GM12878 (cell line): ENCODE data around the gene CYB5R3. TPM values are rescaled to one million over a fixed set of nuclear protein-coding genes. Genes with fewer than 3 reads are reported as not detected.

ENCODE experiments used
- ATAC-seq: fragments of 200-7000 bp; cut with Tn5 transposase; 3 replicates; pipeline ENCODE4 v1.9.1; 2020; ENCODE audit warnings: mild to moderate bottlenecking, moderate library complexity
- BruUV-seq: library from RNA; stranded (reverse); fragments of 400-500 nt; replicated peaks from 2 replicates; lab custom pipeline; 2021; lab: Mats Ljungman, UMichigan
- CTCF ChIA-PET: fragments of 300-600 bp; sonication (Branson Sonifier 250); formaldehyde crosslinking; extraction: SDS; loops from one replicate; lab custom pipeline; 2021; ENCODE audit warnings: inconsistent platforms; lab: Yijun Ruan, JAX
- POLR2A ChIA-PET: fragments of 350-600 bp; formaldehyde crosslinking; extraction: SDS; loops from one replicate; lab custom pipeline; 2021; ENCODE audit warnings: inconsistent platforms; lab: Charles Lee
- RAD21 ChIA-PET: fragments of 300-600 bp; sonication (Branson Sonifier 250); formaldehyde crosslinking; loops from one replicate; lab custom pipeline; 2023; ENCODE audit warnings: antibody characterized with exemption; ENCODE audit not compliant: unreplicated experiment; lab: Charles Lee
- SMC1A ChIA-PET: fragments of 300-600 bp; sonication (Branson Sonifier 250); formaldehyde crosslinking; loops from one replicate; lab custom pipeline; 2023; ENCODE audit not compliant: unreplicated experiment, uncharacterized antibody; lab: Charles Lee
- DNase-seq: peaks from one replicate; pipeline ENCODE4 v3.0.0-alpha.2; 2011; ENCODE audit warnings: low read depth, low spot score
- FAIRE-seq: peaks from 3 replicates; lab custom pipeline; 2011; peaks lifted over from hg19 to GRCh38; lab: Jason Lieb, UNC
- H2AFZ ChIP-seq: 2 replicates; pipeline ENCODE4 v1.6.0; 2011; ENCODE audit warnings: low read depth, low read length, control low read depth; ENCODE audit not compliant: control insufficient read depth
- H3K27ac ChIP-seq: 2 replicates; pipeline ENCODE4 v1.5.1; 2011; ENCODE audit warnings: control low read depth; ENCODE audit not compliant: control insufficient read depth, insufficient read depth
- H3K27me3 ChIP-seq, 2 experiments: replicated peaks in 1 of 2; 2 replicates each; pipeline versions ENCODE4 v1.6.0 to v1.6.1; 2011; ENCODE audit warnings: low read length in 1 of 2; ENCODE audit not compliant: control insufficient read depth in 2 of 2, insufficient read depth in 2 of 2
- H3K36me3 ChIP-seq, 2 experiments: 2 replicates each; pipeline ENCODE4 v1.5.1; 2011; ENCODE audit warnings: low read length in 1 of 2; ENCODE audit not compliant: control insufficient read depth in 2 of 2, insufficient read depth in 2 of 2
- H3K4me1 ChIP-seq: 2 replicates; pipeline ENCODE4 v1.6.1; 2011; ENCODE audit warnings: mild to moderate bottlenecking, low read length, moderate library complexity, mixed read lengths; ENCODE audit not compliant: control insufficient read depth, insufficient read depth
- H3K4me2 ChIP-seq: 2 replicates; pipeline ENCODE4 v1.6.0; 2011; ENCODE audit warnings: control low read depth; ENCODE audit not compliant: control insufficient read depth, insufficient read depth
- H3K4me3 ChIP-seq: fragments of 200-600 bp; sonication (generic); 2 replicates; pipeline ENCODE4 v1.5.1; 2016
- H3K79me2 ChIP-seq: 2 replicates; pipeline ENCODE4 v1.6.0; 2011; ENCODE audit warnings: low read length; ENCODE audit not compliant: control insufficient read depth, insufficient read depth
- H3K9ac ChIP-seq: 2 replicates; pipeline ENCODE4 v1.8.0; 2011; ENCODE audit warnings: low read length, control low read depth, mixed read lengths; ENCODE audit not compliant: control insufficient read depth, insufficient read depth
- H3K9me3 ChIP-seq: replicated peaks from 3 replicates; pipeline ENCODE4 v1.5.1; 2011; ENCODE audit warnings: mild to moderate bottlenecking, low read length; ENCODE audit not compliant: control insufficient read depth, insufficient read depth
- H4K20me1 ChIP-seq: 2 replicates; pipeline ENCODE4 v1.6.0; 2011; ENCODE audit not compliant: control insufficient read depth, insufficient read depth
- CREM ChIP-seq: IDR thresholded peaks from 2 replicates; pipeline ENCODE4 v1.6.1; 2014; ENCODE audit warnings: antibody characterized with exemption, low read depth
- MEF2A ChIP-seq: IDR thresholded peaks from 2 replicates; pipeline ENCODE4 v1.6.1; 2011; ENCODE audit warnings: low read depth, mild to moderate bottlenecking, low read length, moderate library complexity; ENCODE audit not compliant: insufficient read depth
- NR2C2 ChIP-seq: IDR thresholded peaks from 2 replicates; pipeline ENCODE4 v1.6.1; 2011; ENCODE audit warnings: borderline replicate concordance, low read depth; ENCODE audit not compliant: control insufficient read depth, insufficient read length
- SMAD1 ChIP-seq: fragments of 450-650 bp; IDR thresholded peaks from 2 replicates; pipeline ENCODE4 v1.6.1; 2018; ENCODE audit warnings: mild to moderate bottlenecking, low read depth; ENCODE audit not compliant: partially characterized antibody
- YBX1 ChIP-seq: fragments of 450-650 bp; IDR thresholded peaks from 2 replicates; pipeline ENCODE4 v1.6.1; 2016; ENCODE audit warnings: antibody characterized with exemption
- ZNF384 ChIP-seq: IDR thresholded peaks from 2 replicates; pipeline ENCODE4 v1.6.1; 2012; ENCODE audit warnings: low read depth, mild to moderate bottlenecking, low read length, improper control_type of control experiment, borderline replicate concordance
- WGBS: methylation state at CpG from one replicate; pipeline ENCODE4 v1.1.6; 2016; ENCODE audit warnings: low lambda C conversion rate; ENCODE audit not compliant: insufficient replicate concordance, insufficient coverage; ENCODE audit errors: missing lambda C conversion rate; 5-methylcytosine and 5-hydroxymethylcytosine counted together
- in situ Hi-C: fragments of 300-500 bp; cut with MboI; formaldehyde crosslinking; loops from 9 replicates; pipeline ENCODE4 v1.14.3; 2018; ENCODE audit warnings: mixed read lengths
- intact Hi-C: fragments of 100-400 bp; cut with micrococcal nuclease; formaldehyde crosslinking; loops from one replicate; pipeline ENCODE4 v1.14.2; 2022; ENCODE audit not compliant: unreplicated experiment
- polyA plus RNA-seq, 11 experiments: library from polyadenylated mRNA; depleted of rRNA in 4 of 11; unstranded in 6 of 11; stranded (reverse) in 5 of 11; fragments of >200 nt; fragmentation: Nextera tagmentation in 4 of 11; fragmentation: Illumina TruSeq in 1 of 11; extraction: Ambion mirVana in 4 of 11; extraction: Trizol in 1 of 11; gene quantifications; 1 replicate in 1 of 11; 2 replicates in 10 of 11; pipeline versions ENCODE4 v1.2.1 to v1.2.3, GENCODE V29; 2011 to 2016; ENCODE audit warnings: inconsistent platforms in 2 of 11, missing spikeins in 2 of 11, low read depth in 1 of 11
- total RNA-seq, 4 experiments: library from RNA; depleted of rRNA in 3 of 4; stranded (reverse); fragments of >200 nt in 3 of 4; fragmentation: Illumina TruSeq in 1 of 4; extraction: Trizol in 1 of 4; gene quantifications; 2 replicates each; pipeline versions ENCODE4 v1.2.1 to v1.2.3, GENCODE V29; 2013 to 2021
- TF ChIP-seq, protein P1 (sequence below): IDR thresholded peaks from 2 replicates; pipeline ENCODE4 v1.6.1; 2011; ENCODE audit warnings: mild to moderate bottlenecking, low read depth, low read length, moderate library complexity; ENCODE audit not compliant: insufficient replicate concordance
- TF ChIP-seq, protein P2 (sequence below): fragments of 450-650 bp; IDR thresholded peaks from 2 replicates; pipeline ENCODE4 v1.6.1; 2017; ENCODE audit warnings: antibody characterized with exemption, mild to moderate bottlenecking, moderate library complexity

The CYB5R3 gene
- total and polyA plus RNA-seq, 10 of the 15 experiments (the other 5 are each of a cell fraction or from before 2014, with no cell fraction given): 2.0 to 119 (median 67.8) TPM

DNA sequence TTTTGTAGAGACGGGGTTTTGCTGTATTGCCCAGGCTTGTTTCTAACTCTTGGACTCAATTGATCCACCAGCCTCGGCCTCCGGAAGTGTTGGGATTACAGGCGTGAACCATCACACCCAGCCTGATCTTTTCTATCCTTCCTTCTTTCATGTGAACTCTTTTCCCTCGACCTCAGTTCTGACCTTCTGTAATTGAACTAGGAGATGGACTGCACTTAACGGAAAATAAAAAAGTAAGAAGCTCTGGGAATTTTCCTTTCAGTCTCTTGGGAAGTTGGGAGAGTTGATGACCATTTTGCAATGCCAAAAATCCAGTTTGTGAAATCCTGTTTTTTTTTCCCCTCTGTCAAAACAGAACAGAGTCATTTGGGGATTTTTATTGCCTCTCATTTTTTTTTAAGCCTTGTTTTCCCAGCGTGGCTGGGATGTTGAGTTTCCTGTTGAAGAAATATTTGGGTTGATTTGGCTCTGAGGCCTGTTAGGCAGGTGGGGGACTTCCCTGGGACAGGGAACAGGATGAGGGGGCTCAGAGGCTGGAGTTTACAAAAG is 26.9 kb upstream of the CYB5R3 start:
- Histone ChIP-seq H3K9me3 (peaks cover 18% of the 10 kb centered on the region; the same call in 2 of the 3 replicates), H3K4me3 (no peak overlapping the region), H3K79me2 (no peaks in the 10 kb centered on the region), H3K9ac (no peak overlapping the region), H3K4me1 (peaks cover 9% of the 10 kb centered on the region), H2AFZ (no peak overlapping the region), H3K27me3 (no peaks in the 10 kb centered on the region), H4K20me1 (no peaks in the 10 kb centered on the region), H3K4me2 (no peak overlapping the region), H3K36me3 (no peaks in the 10 kb centered on the region), H3K27ac (no peak overlapping the region)
- 83% methylated on average over 6 of the region's 7 CpGs for WGBS
- ATAC-seq: no peak
- CTCF ChIA-PET: no interaction called here
- RAD21 ChIA-PET: interaction anchor here (0.8 to 0.9 kb wide), 2 partner anchors 8 to 10 kb away, joined by 3 read pairs; no protein-coding TSS in a partner anchor
- intact Hi-C loops (no loop called here), in situ Hi-C loops (no loop called here)
- FAIRE-seq: no peak
- no peak for DNase-seq
- POLR2A ChIA-PET: no interaction called here
- BruUV-seq: no TSS peak
- TF ChIP-seq YBX1: no peak
- TF ChIP-seq NR2C2: no peak
- TF ChIP-seq MEF2A: no peak
- TF ChIP-seq, protein P1, sequence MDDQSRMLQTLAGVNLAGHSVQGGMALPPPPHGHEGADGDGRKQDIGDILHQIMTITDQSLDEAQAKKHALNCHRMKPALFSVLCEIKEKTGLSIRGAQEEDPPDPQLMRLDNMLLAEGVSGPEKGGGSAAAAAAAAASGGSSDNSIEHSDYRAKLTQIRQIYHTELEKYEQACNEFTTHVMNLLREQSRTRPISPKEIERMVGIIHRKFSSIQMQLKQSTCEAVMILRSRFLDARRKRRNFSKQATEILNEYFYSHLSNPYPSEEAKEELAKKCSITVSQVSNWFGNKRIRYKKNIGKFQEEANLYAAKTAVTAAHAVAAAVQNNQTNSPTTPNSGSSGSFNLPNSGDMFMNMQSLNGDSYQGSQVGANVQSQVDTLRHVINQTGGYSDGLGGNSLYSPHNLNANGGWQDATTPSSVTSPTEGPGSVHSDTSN: no peak
- TF ChIP-seq SMAD1: no peak
- no peak for TF ChIP-seq ZNF384
- TF ChIP-seq, protein P2, sequence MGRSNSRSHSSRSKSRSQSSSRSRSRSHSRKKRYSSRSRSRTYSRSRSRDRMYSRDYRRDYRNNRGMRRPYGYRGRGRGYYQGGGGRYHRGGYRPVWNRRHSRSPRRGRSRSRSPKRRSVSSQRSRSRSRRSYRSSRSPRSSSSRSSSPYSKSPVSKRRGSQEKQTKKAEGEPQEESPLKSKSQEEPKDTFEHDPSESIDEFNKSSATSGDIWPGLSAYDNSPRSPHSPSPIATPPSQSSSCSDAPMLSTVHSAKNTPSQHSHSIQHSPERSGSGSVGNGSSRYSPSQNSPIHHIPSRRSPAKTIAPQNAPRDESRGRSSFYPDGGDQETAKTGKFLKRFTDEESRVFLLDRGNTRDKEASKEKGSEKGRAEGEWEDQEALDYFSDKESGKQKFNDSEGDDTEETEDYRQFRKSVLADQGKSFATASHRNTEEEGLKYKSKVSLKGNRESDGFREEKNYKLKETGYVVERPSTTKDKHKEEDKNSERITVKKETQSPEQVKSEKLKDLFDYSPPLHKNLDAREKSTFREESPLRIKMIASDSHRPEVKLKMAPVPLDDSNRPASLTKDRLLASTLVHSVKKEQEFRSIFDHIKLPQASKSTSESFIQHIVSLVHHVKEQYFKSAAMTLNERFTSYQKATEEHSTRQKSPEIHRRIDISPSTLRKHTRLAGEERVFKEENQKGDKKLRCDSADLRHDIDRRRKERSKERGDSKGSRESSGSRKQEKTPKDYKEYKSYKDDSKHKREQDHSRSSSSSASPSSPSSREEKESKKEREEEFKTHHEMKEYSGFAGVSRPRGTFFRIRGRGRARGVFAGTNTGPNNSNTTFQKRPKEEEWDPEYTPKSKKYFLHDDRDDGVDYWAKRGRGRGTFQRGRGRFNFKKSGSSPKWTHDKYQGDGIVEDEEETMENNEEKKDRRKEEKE: no peak
- TF ChIP-seq CREM: no peak
- SMC1A ChIA-PET: no interaction called here
